Measurements from ENCODE around the gene PLCB2. TPM values are rescaled to one million over a fixed set of nuclear protein-coding genes. Genes with fewer than 3 reads are reported as not detected.

PLCB2 gene
- polyA plus RNA-seq, 1 donor from 2014 or later: 7.4 TPM

DNA sequence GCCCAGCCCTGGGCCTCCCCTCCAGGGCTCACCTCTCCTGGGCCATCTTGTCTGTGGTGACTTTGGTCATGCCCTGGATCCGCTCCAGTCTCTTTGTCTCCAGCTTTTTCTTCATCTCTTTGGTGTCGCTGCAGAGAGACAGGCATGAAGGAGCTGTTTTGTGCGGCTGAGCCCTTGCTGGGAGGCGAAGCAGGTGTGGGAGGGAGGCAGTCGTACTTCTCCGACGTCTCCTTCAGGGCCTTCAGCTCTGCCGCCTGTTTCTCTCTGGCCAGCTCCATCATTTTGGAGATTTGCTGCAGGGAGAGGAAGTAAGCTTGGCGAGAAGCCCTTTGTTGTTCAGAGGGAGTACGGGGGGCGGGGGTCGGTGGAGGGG, 17.2 kb downstream of the PLCB2 start:
- no peaks in the 10 kb centered on the region for H3K79me2 ChIP-seq (replicated peaks; ENCODE audit: insufficient read depth, low read length)
- no peaks in the 10 kb centered on the region for H4K20me1 ChIP-seq (ENCODE audit: insufficient read depth)
- H3K9me3 ChIP-seq (ENCODE audit: low read length): no peaks in the 10 kb centered on the region
- H3K4me3 ChIP-seq (ENCODE audit: low read length): peak overlapping the region; percentile 56
- TF ChIP-seq POLR2AphosphoS5 (IDR thresholded peaks at IDR 0.05) (no peak), SMC3 (conservative IDR thresholded peaks at IDR 0.05; ENCODE audit: poor library complexity) (no peak), EZH2 (IDR thresholded peaks at IDR 0.05; ENCODE audit: borderline replicate concordance, insufficient read depth, low read length, poor library complexity, severe bottlenecking) (no peak), MXI1 (conservative IDR thresholded peaks at IDR 0.05; ENCODE audit: poor library complexity, severe bottlenecking) (no peak), TAF1 (IDR thresholded peaks at IDR 0.05; ENCODE audit: low read depth) (no peak), EP300 (conservative IDR thresholded peaks at IDR 0.05; ENCODE audit: poor library complexity, severe bottlenecking) (no peak), RAD21 (conservative IDR thresholded peaks at IDR 0.05) (no peak)
- TF ChIP-seq, protein P1, sequence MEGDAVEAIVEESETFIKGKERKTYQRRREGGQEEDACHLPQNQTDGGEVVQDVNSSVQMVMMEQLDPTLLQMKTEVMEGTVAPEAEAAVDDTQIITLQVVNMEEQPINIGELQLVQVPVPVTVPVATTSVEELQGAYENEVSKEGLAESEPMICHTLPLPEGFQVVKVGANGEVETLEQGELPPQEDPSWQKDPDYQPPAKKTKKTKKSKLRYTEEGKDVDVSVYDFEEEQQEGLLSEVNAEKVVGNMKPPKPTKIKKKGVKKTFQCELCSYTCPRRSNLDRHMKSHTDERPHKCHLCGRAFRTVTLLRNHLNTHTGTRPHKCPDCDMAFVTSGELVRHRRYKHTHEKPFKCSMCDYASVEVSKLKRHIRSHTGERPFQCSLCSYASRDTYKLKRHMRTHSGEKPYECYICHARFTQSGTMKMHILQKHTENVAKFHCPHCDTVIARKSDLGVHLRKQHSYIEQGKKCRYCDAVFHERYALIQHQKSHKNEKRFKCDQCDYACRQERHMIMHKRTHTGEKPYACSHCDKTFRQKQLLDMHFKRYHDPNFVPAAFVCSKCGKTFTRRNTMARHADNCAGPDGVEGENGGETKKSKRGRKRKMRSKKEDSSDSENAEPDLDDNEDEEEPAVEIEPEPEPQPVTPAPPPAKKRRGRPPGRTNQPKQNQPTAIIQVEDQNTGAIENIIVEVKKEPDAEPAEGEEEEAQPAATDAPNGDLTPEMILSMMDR (IDR thresholded peaks at IDR 0.05; ENCODE audit: poor library complexity, severe bottlenecking): no peak
- TF ChIP-seq, protein P2, sequence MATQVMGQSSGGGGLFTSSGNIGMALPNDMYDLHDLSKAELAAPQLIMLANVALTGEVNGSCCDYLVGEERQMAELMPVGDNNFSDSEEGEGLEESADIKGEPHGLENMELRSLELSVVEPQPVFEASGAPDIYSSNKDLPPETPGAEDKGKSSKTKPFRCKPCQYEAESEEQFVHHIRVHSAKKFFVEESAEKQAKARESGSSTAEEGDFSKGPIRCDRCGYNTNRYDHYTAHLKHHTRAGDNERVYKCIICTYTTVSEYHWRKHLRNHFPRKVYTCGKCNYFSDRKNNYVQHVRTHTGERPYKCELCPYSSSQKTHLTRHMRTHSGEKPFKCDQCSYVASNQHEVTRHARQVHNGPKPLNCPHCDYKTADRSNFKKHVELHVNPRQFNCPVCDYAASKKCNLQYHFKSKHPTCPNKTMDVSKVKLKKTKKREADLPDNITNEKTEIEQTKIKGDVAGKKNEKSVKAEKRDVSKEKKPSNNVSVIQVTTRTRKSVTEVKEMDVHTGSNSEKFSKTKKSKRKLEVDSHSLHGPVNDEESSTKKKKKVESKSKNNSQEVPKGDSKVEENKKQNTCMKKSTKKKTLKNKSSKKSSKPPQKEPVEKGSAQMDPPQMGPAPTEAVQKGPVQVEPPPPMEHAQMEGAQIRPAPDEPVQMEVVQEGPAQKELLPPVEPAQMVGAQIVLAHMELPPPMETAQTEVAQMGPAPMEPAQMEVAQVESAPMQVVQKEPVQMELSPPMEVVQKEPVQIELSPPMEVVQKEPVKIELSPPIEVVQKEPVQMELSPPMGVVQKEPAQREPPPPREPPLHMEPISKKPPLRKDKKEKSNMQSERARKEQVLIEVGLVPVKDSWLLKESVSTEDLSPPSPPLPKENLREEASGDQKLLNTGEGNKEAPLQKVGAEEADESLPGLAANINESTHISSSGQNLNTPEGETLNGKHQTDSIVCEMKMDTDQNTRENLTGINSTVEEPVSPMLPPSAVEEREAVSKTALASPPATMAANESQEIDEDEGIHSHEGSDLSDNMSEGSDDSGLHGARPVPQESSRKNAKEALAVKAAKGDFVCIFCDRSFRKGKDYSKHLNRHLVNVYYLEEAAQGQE (IDR thresholded peaks at IDR 0.05; ENCODE audit: borderline replicate concordance): no peak
- H3K9ac ChIP-seq (ENCODE audit: low read length): peak overlapping the region; percentile 20
- H3K27me3 ChIP-seq (ENCODE audit: insufficient read depth, low read depth, low read length): no peaks in the 10 kb centered on the region
- no peak overlapping the region for H2AFZ ChIP-seq (ENCODE audit: low read depth, low read length)
- no peaks in the 10 kb centered on the region for H3K9me2 ChIP-seq (ENCODE audit: insufficient read depth, low read length)
- H3K27ac ChIP-seq (ENCODE audit: low read length): no peak overlapping the region
- no peak overlapping the region for H3K4me2 ChIP-seq (ENCODE audit: low read length)
- no peaks in the 10 kb centered on the region for H3F3A ChIP-seq (ENCODE audit: insufficient read depth, low read length, poor library complexity, severe bottlenecking)
- H3K36me3 ChIP-seq (ENCODE audit: insufficient read depth, low read length): no peaks in the 10 kb centered on the region

DNA sequence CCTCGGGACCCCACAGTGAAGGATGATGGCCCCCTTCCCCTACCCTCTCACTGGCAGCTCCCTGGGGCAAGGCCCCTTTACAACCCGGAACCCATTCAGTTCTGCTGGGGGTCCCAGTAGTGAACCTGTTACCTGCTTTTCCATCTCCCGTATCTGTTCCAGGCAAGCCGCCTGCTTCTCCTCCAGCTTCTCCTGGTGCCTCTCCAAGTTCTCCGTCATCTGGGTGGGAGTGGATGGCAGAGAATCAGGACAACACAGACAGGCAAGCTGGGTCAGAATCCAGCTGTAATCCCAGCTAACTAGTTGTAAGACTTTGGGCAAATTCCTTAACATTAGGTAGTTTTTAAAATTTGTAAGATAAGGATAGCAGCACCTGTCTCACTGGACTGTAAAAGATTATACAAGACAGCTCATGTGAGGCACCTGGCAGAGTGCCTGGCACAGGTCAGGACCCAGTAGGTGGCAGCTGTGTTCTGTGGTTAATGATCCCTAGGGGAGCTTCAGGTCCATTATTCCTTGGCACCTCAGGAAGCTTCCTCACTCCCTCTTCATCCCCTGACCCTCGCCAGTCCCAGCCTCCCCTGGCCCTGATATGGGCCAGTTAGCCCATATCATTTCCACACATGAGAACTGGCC, 18.5 kb downstream of the PLCB2 start:
- Histone ChIP-seq H3K27ac (ENCODE audit: low read length) (no peak overlapping the region), H3F3A (ENCODE audit: insufficient read depth, low read length, poor library complexity, severe bottlenecking) (no peaks in the 10 kb centered on the region), H2AFZ (ENCODE audit: low read depth, low read length) (no peak overlapping the region), H4K20me1 (ENCODE audit: insufficient read depth) (no peaks in the 10 kb centered on the region), H3K27me3 (ENCODE audit: insufficient read depth, low read depth, low read length) (peaks cover 2% of the 10 kb centered on the region), H3K9ac (ENCODE audit: low read length) (no peak overlapping the region), H3K9me2 (ENCODE audit: insufficient read depth, low read length) (no peaks in the 10 kb centered on the region), H3K36me3 (ENCODE audit: insufficient read depth, low read length) (no peaks in the 10 kb centered on the region), H3K9me3 (ENCODE audit: low read length) (no peaks in the 10 kb centered on the region), H3K79me2 (replicated peaks; ENCODE audit: insufficient read depth, low read length) (no peaks in the 10 kb centered on the region), H3K4me2 (ENCODE audit: low read length) (no peak overlapping the region), H3K4me3 (ENCODE audit: low read length) (no peak overlapping the region)
- no peak for TF ChIP-seq SMC3 (conservative IDR thresholded peaks at IDR 0.05; ENCODE audit: poor library complexity)
- TF ChIP-seq MXI1 (conservative IDR thresholded peaks at IDR 0.05; ENCODE audit: poor library complexity, severe bottlenecking): no peak
- TF ChIP-seq POLR2AphosphoS5 (IDR thresholded peaks at IDR 0.05): no peak
- no peak for TF ChIP-seq RAD21 (conservative IDR thresholded peaks at IDR 0.05)
- TF ChIP-seq TAF1 (IDR thresholded peaks at IDR 0.05; ENCODE audit: low read depth): no peak
- no peak for TF ChIP-seq EZH2 (IDR thresholded peaks at IDR 0.05; ENCODE audit: borderline replicate concordance, insufficient read depth, low read length, poor library complexity, severe bottlenecking)
- no peak for TF ChIP-seq EP300 (conservative IDR thresholded peaks at IDR 0.05; ENCODE audit: poor library complexity, severe bottlenecking)
- TF ChIP-seq, protein P2 (IDR thresholded peaks at IDR 0.05; ENCODE audit: borderline replicate concordance): no peak
- TF ChIP-seq, protein P1 (IDR thresholded peaks at IDR 0.05; ENCODE audit: poor library complexity, severe bottlenecking): no peak
